Measurements from ENCODE around the gene SLC47A1. TPM values are rescaled to one million over a fixed set of nuclear protein-coding genes. Genes with fewer than 3 reads are reported as not detected.

The SLC47A1 gene, protein sequence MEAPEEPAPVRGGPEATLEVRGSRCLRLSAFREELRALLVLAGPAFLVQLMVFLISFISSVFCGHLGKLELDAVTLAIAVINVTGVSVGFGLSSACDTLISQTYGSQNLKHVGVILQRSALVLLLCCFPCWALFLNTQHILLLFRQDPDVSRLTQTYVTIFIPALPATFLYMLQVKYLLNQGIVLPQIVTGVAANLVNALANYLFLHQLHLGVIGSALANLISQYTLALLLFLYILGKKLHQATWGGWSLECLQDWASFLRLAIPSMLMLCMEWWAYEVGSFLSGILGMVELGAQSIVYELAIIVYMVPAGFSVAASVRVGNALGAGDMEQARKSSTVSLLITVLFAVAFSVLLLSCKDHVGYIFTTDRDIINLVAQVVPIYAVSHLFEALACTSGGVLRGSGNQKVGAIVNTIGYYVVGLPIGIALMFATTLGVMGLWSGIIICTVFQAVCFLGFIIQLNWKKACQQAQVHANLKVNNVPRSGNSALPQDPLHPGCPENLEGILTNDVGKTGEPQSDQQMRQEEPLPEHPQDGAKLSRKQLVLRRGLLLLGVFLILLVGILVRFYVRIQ
- 0.49 and 1.4 TPM in 2 replicates for total RNA-seq

DNA sequence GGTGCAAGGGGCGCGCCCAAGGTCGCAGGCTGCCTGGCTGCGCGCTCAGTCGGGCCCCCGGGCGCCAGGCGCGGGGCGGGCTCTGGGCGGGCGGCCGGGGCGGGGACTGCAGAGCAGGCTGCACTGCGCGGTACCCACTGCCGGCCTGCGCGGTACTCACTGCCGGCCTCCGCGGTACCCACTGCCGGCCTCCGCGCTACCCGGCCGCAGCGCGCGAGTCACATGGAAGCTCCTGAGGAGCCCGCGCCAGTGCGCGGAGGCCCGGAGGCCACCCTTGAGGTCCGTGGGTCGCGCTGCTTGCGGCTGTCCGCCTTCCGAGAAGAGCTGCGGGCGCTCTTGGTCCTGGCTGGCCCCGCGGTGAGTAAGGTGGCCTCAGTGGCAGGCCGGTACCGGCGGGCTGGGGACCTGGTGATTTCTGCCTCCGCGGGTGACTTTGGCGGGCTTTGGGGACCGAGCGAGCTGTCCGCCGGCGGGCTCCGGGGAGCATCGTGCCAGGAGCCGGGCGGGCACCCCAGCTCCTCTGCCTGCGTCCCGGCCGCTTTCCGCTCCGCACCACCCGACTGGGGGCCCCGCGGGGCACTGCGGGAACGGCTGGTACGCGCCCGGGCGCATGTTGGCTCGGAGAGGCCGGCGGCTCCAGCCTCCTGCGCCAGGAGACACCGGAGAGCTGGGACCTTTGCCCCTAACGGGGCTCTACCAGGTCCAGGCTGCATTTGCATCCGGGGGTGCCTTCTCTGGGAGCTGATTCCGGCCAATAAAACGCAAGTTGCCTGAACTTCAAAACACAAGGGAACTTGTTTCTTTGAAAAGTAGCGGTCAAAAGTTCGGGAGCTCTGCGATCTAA lies at the start of gene SLC47A1:
Gene SLC47A1 (plus strand): TSS at position 137 of the 844 bp plus-strand sequence. CDS start 86 bp downstream, at position 223.

Other genes starting within 250 kb of the SLC47A1 start
- 9.3 and 12.8 TPM in 2 replicates for gene B9D1, start 171.1 kb upstream of the SLC47A1 start, total RNA-seq
- gene MAPK7, start 155.4 kb upstream of the SLC47A1 start, total RNA-seq = 7.0 and 20.3 TPM in 2 replicates
- not detected in 2 replicates for gene MFAP4, start 146.7 kb upstream of the SLC47A1 start, total RNA-seq
- gene RNF112, start 122.6 kb upstream of the SLC47A1 start, total RNA-seq = 0.25 TPM in 1 of 2 replicates, not detected in the other
- 20.7 and 57.2 TPM in 2 replicates for gene ALDH3A2, start 114.9 kb downstream of the SLC47A1 start, total RNA-seq
- gene SLC47A2, start 182.7 kb downstream of the SLC47A1 start, total RNA-seq = not detected in 2 replicates
- gene ALDH3A1, start 214.4 kb downstream of the SLC47A1 start, total RNA-seq = 0.38 and 0.65 TPM in 2 replicates

Measured in bladder microvascular endothelial cell (primary cell).